CD14-positive monocyte (primary cell): ENCODE data around the gene SEC24B. TPM values are rescaled to one million over a fixed set of nuclear protein-coding genes. Genes with fewer than 3 reads are reported as not detected.
A peak's percentile ranks its signal among the peaks of the same experiment; 100 is the strongest.

ENCODE experiments used
- DNase-seq, 3 donors: peaks; one replicate each; pipeline ENCODE4 v3.0.0-alpha.2; 2011 to 2022
- H2AFZ ChIP-seq: 2 replicates; pipeline ENCODE4 v1.6.0; 2012; ENCODE audit warnings: mild to moderate bottlenecking, low read depth, low read length, inconsistent platforms; ENCODE audit not compliant: insufficient read depth, poor library complexity, severe bottlenecking
- H3K27ac ChIP-seq, 2 donors: 1 replicate in 1 of 2; 2 replicates in 1 of 2; pipeline ENCODE4 v1.5.1; 2012 to 2013; ENCODE audit warnings: low read length in 2 of 2, control low read depth in 1 of 2, inconsistent platforms in 1 of 2, low read depth in 1 of 2, mild to moderate bottlenecking in 1 of 2
- H3K27me3 ChIP-seq, 2 donors: one replicate each; pipeline versions ENCODE4 v1.6.0 to v1.6.1; 2011 to 2013; ENCODE audit warnings: low read length in 2 of 2; ENCODE audit not compliant: control insufficient read depth in 2 of 2, insufficient read depth in 2 of 2
- H3K36me3 ChIP-seq, 2 donors: replicated peaks in 1 of 2; 1 replicate in 1 of 2; 2 replicates in 1 of 2; pipeline versions ENCODE4 v1.5.1 to v1.6.1; 2012 to 2013; ENCODE audit warnings: low read length in 2 of 2, control low read depth in 1 of 2, inconsistent platforms in 1 of 2, mild to moderate bottlenecking in 1 of 2; ENCODE audit not compliant: insufficient read depth in 2 of 2, control insufficient read depth in 1 of 2
- H3K4me1 ChIP-seq, 2 donors: 1 replicate in 1 of 2; 2 replicates in 1 of 2; pipeline versions ENCODE4 v1.5.1 to v1.6.1; 2012 to 2013; ENCODE audit warnings: low read length in 2 of 2, control low read depth in 1 of 2, inconsistent platforms in 1 of 2, mild to moderate bottlenecking in 1 of 2, moderate library complexity in 1 of 2; ENCODE audit not compliant: insufficient read depth in 2 of 2, control insufficient read depth in 1 of 2
- H3K4me2 ChIP-seq: replicated peaks from 2 replicates; pipeline ENCODE3; 2012; ENCODE audit warnings: low read length, moderate library complexity, mild to moderate bottlenecking; ENCODE audit not compliant: poor library complexity, severe bottlenecking; ENCODE audit errors: extremely low read depth
- H3K4me3 ChIP-seq, 3 experiments: fragments of 200-600 bp in 1 of 3; sonication (generic) in 1 of 3; replicated peaks in 1 of 3; 1 replicate in 2 of 3; 2 replicates in 1 of 3; pipeline ENCODE4 v1.5.1; 2011 to 2013; ENCODE audit warnings: low read length in 3 of 3, mild to moderate bottlenecking in 3 of 3, control low read depth in 2 of 3, low read depth in 2 of 3, inconsistent platforms in 1 of 3, moderate library complexity in 1 of 3
- H3K79me2 ChIP-seq: 2 replicates; pipeline ENCODE4 v1.6.0; 2012; ENCODE audit warnings: mild to moderate bottlenecking, control low read depth, inconsistent platforms, low read length, moderate library complexity; ENCODE audit not compliant: insufficient read depth
- H3K9ac ChIP-seq: 2 replicates; pipeline ENCODE4 v1.6.0; 2017; ENCODE audit warnings: low read length, mild to moderate bottlenecking; ENCODE audit not compliant: insufficient read depth, poor library complexity, severe bottlenecking
- H3K9me3 ChIP-seq, 2 donors: replicated peaks in 1 of 2; 1 replicate in 1 of 2; 2 replicates in 1 of 2; pipeline versions ENCODE4 v1.5.1 to v1.6.1; 2012 to 2013; ENCODE audit warnings: low read length in 2 of 2, control low read depth in 1 of 2; ENCODE audit not compliant: control insufficient read depth in 1 of 2, insufficient read depth in 1 of 2
- H4K20me1 ChIP-seq: 2 replicates; pipeline ENCODE4 v1.6.0; 2012; ENCODE audit warnings: mild to moderate bottlenecking, low read length, control low read depth, moderate library complexity; ENCODE audit not compliant: insufficient read depth
- H3K27ac Mint-ChIP-seq, 7 donors: one replicate each; pipeline ENCODE4 v1.8.0; 2020; ENCODE audit warnings: mild to moderate bottlenecking in 7 of 7, mixed read lengths in 7 of 7, moderate library complexity in 6 of 7, inconsistent platforms in 2 of 7
- H3K27me3 Mint-ChIP-seq, 3 donors: one replicate each; pipeline ENCODE4 v1.8.0; 2021 to 2022; ENCODE audit warnings: low read depth in 3 of 3, mild to moderate bottlenecking in 3 of 3, mixed read lengths in 3 of 3, moderate library complexity in 3 of 3, inconsistent platforms in 1 of 3
- H3K36me3 Mint-ChIP-seq, 2 donors: one replicate each; pipeline ENCODE4 v1.8.0; 2020; ENCODE audit warnings: mixed read lengths in 2 of 2, inconsistent platforms in 1 of 2, mild to moderate bottlenecking in 1 of 2
- H3K4me1 Mint-ChIP-seq: one replicate; pipeline ENCODE4 v1.8.0; 2020; ENCODE audit warnings: mild to moderate bottlenecking, mixed read lengths
- H3K4me3 Mint-ChIP-seq, 2 donors: one replicate each; pipeline ENCODE4 v1.8.0; 2020; ENCODE audit warnings: mild to moderate bottlenecking in 2 of 2, mixed read lengths in 2 of 2, moderate library complexity in 1 of 2
- H3K9me3 Mint-ChIP-seq, 7 donors: one replicate each; pipeline ENCODE4 v1.8.0; 2020 to 2022; ENCODE audit warnings: mixed read lengths in 7 of 7, mild to moderate bottlenecking in 6 of 7, moderate library complexity in 6 of 7, inconsistent platforms in 2 of 7
- WGBS: methylation state at CpG from one replicate; pipeline ENCODE4 v1.1.5; 2013; ENCODE audit warnings: missing lambda C conversion rate; ENCODE audit not compliant: insufficient coverage; 5-methylcytosine and 5-hydroxymethylcytosine counted together
- intact Hi-C, 2 donors: fragments of 100-400 bp; cut with micrococcal nuclease; formaldehyde crosslinking; loops; one replicate each; pipeline versions ENCODE4 v1.15.0 to v1.15.1; 2023
- polyA plus RNA-seq, 3 donors: library from polyadenylated mRNA; depleted of rRNA in 1 of 3; unstranded in 2 of 3; stranded (reverse) in 1 of 3; fragments of 300-500 nt in 2 of 3; fragments of >200 nt in 1 of 3; fragmentation: Illumina TruSeq in 2 of 3; gene quantifications; 1 replicate in 2 of 3; 2 replicates in 1 of 3; pipeline ENCODE4 v1.2.3, GENCODE V29; 2012 to 2021
- TF ChIP-seq, protein P1 (sequence below): fragments of 200-600 bp; IDR thresholded peaks from one replicate; pipeline ENCODE4 v1.8.0; 2022; ENCODE audit warnings: antibody characterized with exemption, mild to moderate bottlenecking

SEC24B gene
- polyA plus RNA-seq, 3 donors, result 8.0 to 27.4 (median 11.8) TPM

DNA sequence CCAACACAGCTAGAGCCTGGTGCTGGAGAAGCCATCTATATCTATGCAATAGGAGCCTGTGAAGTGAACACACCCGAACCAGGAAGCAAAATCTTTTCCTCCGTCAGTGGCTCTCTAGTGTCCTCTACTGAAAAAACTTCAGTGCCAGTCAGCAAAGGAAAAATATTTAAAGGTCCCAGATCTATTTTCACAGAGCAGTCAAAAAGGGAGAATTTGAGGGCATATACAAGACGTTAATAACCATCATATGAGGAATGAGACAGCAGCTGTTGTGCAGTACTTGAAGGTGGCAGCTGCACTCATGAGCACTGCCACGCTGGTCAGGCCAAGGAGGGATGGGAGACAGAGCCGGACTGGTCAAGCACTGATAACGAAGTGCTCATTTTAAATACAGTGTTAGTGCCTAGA lies 140.8 kb downstream of the SEC24B start:
- Histone ChIP-seq H3K9me3 (peaks cover 0 to 6% of the 10 kb centered on the region in 2 donors), H3K27me3 (no peaks in the 10 kb centered on the region), H3K9ac (no peak overlapping the region), H3K79me2 (peaks cover 90% of the 10 kb centered on the region), H3K4me3 (no peak overlapping the region), H2AFZ (no peak overlapping the region), H3K36me3 (peaks cover 0 to 6% of the 10 kb centered on the region in 2 donors), H4K20me1 (peaks cover 96% of the 10 kb centered on the region), H3K4me1 (peaks cover 0 to 3% of the 10 kb centered on the region in 2 donors), H3K27ac (peak overlapping the region in 1 of 2 donors; percentile 27), H3K4me2 (no peak overlapping the region)
- Mint-ChIP-seq H3K36me3 (peaks cover 8 to 38% of the 10 kb centered on the region in 2 donors), H3K27ac (peak overlapping the region in 1 of 7 donors; percentile 8), H3K9me3 (peaks cover 3 to 9% (median 5%) of the 10 kb centered on the region in 7 donors), H3K4me3 (no peak overlapping the region), H3K4me1 (peaks cover 18% of the 10 kb centered on the region), H3K27me3 (peaks cover 0 to 1% (median 0%) of the 10 kb centered on the region in 3 donors)
- 80% methylated on average over 3 of the region's 6 CpGs for WGBS
- intact Hi-C loops, result no loop called here
- peak; percentile 7 to 20 (median 15) for DNase-seq
- TF ChIP-seq, protein P1, sequence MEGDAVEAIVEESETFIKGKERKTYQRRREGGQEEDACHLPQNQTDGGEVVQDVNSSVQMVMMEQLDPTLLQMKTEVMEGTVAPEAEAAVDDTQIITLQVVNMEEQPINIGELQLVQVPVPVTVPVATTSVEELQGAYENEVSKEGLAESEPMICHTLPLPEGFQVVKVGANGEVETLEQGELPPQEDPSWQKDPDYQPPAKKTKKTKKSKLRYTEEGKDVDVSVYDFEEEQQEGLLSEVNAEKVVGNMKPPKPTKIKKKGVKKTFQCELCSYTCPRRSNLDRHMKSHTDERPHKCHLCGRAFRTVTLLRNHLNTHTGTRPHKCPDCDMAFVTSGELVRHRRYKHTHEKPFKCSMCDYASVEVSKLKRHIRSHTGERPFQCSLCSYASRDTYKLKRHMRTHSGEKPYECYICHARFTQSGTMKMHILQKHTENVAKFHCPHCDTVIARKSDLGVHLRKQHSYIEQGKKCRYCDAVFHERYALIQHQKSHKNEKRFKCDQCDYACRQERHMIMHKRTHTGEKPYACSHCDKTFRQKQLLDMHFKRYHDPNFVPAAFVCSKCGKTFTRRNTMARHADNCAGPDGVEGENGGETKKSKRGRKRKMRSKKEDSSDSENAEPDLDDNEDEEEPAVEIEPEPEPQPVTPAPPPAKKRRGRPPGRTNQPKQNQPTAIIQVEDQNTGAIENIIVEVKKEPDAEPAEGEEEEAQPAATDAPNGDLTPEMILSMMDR, result peak; percentile 32

DNA sequence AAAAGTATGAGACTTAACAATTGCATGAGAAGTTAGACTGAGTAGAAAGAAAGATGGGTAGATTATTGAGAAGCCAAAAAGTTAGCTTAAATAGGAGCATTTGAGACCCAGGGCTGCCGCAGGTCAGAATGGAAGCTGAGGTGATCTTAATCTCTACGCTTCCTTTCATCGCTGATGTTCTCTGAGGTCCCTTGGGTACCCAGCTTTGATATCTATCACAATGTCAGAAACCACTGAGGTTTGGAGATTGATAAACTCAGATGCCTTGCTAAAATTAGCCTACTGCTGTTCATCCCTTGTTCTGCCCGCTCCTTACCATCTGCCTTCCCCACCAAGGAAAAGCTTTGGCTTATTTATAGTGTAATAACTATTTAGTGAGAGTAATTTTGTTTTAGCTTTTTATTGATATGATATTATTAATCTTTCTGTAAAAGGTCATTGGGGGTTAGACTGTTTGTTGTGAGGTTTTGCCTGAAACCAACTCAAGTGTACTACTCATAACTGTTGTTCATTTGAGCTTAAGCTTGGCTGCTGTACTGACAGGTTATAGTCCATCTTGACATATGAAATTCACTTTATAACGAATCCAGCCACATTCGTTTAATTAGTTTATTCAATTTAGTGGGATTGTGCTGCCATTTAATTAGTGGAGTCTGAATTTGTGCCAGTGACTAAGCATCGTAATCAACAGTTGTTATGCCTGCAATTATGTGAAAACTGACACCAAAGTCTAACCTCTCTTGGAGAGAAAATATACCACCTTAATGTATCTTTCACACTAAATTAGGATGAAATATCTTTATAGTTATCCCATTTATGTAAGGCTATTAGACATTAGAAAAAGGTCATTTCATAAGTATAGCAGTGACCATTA lies 141.6 kb downstream of the SEC24B start:
- TF ChIP-seq, protein P1, result no peak
- H3K4me1 Mint-ChIP-seq, result peaks cover 16% of the 10 kb centered on the region

More for the DNA sequence above, 141.6 kb downstream of the SEC24B start:
- H3K4me1 ChIP-seq, result peaks cover 0 to 3% of the 10 kb centered on the region in 2 donors
- no peak overlapping the region for H3K9ac ChIP-seq
- intact Hi-C loops, result no loop called here
- no peak overlapping the region for H3K4me3 ChIP-seq
- no peak overlapping the region for H2AFZ ChIP-seq
- peaks cover 9 to 37% of the 10 kb centered on the region in 2 donors for H3K36me3 Mint-ChIP-seq
- peaks cover 3 to 12% (median 8%) of the 10 kb centered on the region in 7 donors for H3K9me3 Mint-ChIP-seq
- H3K79me2 ChIP-seq, result peaks cover 85% of the 10 kb centered on the region
- no peaks in the 10 kb centered on the region for H3K27me3 ChIP-seq
- no peak overlapping the region for H3K4me3 Mint-ChIP-seq
- 100% methylated on average over 1 of the region's 7 CpGs for WGBS
- peaks cover 0 to 6% of the 10 kb centered on the region in 2 donors for H3K9me3 ChIP-seq
- H3K36me3 ChIP-seq, result peaks cover 0 to 6% of the 10 kb centered on the region in 2 donors
- H3K4me2 ChIP-seq, result no peak overlapping the region
- peaks cover 94% of the 10 kb centered on the region for H4K20me1 ChIP-seq
- no peak for DNase-seq
- no peak overlapping the region for H3K27ac ChIP-seq
- no peak overlapping the region for H3K27ac Mint-ChIP-seq
- H3K27me3 Mint-ChIP-seq, result peaks cover 0 to 1% (median 0%) of the 10 kb centered on the region in 3 donors
